HG03045 (cell line): ENCODE results near the gene RCBTB1.
"Not testable (repeated sequence)": the region's sequence is repeated elsewhere in the genome, so short reads cannot be mapped to it uniquely, and the experiment has no call there.

Source experiments
- ATAC-seq: cut with Tn5 transposase; IDR thresholded peaks from one replicate; pipeline ENCODE4 v1.9.1; 2021; ENCODE audit warnings: mild to moderate bottlenecking, moderate library complexity; ENCODE audit not compliant: unreplicated experiment

Gene RCBTB1

DNA sequence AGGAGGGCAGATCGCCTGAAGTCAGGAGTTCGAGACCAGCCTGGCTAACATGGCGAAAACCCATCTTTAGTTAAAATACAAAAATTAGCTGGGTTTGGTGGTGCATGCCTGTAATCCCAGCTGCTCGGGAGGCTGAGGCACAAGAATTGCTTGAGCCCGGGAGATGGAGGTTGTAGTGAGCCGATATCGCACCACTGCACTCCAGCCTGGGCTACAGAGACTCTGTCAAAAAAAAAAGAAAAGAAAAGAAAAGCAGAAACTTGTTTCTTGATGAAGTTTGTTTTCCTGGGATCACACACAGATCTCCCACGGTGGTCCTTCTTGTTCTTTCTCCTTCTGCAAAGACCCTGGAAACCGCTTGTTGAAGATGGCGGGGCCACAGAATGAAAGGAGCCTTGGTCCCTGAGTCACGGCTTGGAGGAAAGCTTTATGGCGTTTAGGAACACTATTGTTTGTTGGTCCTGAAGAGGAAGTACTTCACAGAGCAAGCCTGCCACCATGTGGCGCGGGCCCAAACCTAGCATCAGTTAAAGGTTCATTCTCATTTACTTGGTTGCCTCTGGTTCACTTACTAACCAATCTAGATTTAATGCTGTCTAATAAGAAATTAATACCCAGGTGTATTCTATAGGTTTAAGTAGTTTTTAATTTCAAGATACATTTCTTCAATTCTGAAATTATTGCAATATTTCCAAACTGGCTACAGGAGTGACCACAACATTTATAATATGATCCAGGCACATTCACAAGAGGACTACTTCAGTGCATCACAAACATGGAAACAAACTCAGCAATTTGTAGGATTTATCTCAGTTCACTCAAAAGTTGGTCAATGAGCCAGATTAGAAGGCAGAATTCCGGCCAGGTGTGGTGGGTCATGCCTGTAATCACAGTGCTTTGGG lies 21.6 kb upstream of the RCBTB1 start:
- ATAC-seq: peak; percentile 92

DNA sequence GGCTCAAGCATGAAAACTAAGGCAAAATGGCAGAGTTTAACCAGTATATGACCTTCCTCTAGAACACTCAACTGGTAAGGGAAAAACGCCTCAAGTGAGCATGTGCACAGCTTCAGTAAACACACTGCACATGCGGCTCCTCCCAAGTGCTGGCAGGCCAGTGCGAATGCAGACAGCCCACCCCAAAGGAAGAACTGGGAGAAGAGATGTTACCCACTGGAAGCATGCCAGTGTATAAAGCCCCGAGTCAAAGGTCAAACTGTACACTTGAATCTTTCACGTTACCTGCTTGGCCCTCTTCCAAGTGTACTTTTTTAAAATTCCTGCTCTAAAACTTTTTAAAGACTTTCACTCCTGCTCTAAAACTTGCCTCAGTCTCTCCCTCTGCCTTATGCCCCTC lies 19.2 kb upstream of the RCBTB1 start:
- ATAC-seq: no peak

DNA sequence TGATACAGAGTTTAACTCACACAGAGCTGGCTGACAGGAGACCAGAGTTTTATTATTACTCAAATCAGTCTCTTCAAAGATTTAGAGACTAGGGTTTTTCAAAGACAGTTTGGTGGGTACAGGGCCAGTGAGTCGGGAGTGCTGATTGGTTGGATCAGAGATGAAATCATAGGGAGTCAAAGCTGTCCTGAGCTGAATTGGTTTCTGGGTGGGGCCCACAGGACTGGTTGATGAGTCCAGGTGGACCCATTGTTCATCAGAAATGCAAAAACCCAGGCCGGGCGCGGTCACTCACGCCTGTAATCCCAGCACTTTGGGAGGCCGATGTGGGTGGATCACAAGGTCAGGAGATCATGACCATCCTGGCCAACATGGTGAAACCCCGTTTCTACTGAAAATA lies 17.3 kb upstream of the RCBTB1 start:
- ATAC-seq: not testable (repeated sequence)

DNA sequence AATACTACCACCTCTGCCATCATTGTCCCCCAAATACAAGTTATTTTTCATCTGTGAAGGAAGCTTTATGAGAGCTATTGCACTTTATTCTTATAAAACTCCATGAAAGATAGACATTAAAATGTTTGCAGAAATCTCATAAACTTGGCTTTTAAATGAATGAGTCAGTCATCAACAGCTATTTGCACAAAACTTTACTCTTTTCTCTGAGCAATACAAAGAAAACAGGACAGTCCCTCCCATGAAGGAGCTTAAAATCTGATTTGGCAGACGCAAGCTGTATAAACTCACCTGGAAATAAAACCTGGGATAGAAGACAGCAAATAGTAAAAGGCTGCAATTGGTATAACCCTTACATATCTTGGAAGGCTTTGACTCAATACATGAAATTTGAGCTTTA lies 16.6 kb upstream of the RCBTB1 start:
- no peak for ATAC-seq

DNA sequence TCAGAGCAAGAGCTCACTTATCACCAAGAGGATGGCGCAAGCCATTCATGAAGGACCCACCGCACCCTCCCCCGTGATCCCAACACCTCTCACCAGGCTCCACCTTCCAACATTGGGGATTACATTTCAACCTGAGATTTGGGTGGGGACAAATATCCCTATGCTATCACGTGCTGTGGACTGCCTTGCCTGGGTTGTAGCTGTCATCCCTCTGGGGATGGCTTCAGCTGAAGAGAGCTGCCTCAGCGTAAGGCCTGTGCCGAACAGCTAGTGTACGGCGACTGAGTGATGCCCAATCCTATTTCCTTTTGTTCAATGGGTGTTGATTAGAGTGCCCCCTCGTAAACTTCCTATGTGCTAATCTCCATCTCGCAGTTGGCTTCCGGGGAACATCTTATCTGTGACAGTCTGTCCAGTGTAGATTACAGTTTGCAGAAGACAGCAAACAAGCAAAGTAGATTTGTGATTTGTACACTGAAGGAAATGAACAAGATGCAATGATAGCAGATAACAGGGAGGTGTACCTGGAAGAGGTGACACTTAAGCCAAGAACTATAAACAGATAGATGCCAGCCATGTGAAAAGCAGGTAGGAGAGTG lies 11.8 kb upstream of the RCBTB1 start:
- ATAC-seq: no peak

DNA sequence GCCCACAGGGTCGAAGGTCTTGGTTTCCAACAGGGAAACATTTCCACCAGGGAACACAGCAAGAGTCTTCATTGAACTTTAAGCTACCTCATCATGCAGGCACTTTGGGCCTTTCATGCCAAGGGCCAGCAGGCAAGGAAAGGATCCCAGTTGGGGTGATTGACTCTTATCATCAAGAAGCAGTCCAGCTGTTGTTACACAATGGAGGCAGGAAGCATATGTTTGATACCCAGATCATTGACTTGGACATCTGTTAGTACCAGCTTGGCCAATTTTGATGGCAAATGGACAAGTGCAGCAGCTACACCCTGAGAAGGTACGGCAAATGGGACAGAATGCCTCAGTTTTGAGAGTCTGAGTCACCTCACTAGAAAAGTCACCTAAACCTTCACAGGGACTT lies 10.9 kb upstream of the RCBTB1 start:
- no peak for ATAC-seq

DNA sequence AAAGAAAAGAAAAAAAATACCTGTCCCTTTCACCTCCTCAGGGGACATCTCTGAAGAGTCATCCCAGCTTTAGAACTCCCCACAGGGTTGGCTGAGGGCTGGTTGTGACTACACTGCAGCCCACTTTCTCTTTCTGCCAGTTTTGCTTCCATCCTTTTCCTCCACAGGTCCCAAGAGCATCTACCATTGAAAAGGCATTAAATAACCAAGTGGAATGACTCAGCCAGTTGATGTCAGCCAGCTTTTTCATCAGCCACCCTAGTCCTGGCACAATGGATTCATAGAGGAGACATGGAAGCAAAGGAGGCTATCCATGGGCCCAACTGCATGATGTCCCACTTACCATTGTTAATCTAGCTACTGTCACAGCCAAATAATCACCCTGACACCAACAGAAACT lies 9.2 kb upstream of the RCBTB1 start:
- no peak for ATAC-seq

DNA sequence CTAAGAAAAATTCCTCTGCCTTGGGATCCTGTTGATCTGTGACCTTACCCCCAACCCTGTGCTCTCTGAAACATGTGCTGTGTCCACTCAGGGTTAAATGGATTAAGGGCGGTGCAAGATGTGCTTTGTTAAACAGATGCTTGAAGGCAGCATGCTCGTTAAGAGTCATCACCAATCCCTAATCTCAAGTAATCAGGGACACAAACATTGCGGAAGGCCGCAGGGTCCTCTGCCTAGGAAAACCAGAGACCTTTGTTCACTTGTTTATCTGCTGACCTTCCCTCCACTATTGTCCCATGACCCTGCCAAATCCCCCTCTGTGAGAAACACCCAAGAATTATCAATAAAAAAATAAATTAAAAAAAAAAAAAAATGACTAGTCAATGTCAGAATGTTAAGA lies 8.5 kb upstream of the RCBTB1 start:
- not testable (repeated sequence) for ATAC-seq

DNA sequence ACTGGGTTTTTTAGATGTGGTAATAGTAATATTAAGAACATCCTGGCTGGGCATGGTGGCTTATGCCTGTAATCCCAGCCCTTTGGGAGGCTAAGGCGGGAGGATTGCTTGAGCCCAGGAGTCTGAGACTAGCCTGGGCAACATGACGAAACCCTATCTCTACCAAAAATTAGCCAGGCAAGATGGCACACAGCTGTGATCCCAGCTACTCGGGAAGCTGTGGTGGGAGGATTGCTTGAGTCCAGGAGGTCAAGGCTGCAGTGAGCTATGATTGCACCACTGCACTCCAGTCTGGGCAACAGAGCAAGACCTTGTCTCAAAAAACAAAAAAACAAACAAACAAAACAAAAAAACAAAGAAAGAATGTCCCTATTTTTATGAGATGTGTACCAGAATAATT lies 5.4 kb upstream of the RCBTB1 start:
- ATAC-seq: not testable (repeated sequence)

DNA sequence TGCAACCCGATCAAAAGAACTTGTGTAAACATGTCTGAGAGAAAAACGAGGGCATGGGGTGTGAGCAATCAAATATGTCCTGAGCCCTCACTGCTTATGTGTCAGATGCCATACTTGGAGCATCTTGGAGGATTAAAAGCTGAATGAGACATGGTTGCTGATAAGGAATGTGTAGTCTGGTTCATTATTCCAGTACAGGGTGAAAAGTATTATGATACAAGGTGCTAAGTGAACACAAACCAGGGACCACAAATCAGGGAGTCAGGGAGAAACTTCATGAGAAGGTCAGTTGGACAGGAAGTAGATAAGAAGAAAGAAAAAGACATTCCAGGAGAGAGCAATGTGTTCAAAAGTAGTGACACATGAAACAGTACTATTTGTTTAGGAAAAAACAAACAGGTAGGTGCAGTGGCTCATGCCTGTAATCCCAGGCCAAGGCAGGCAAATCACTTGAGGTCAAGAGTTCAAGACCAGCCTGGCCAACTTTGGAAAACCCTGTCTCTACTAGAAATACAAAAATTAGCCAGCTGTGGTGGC lies 2.0 kb upstream of the RCBTB1 start:
- no peak for ATAC-seq

DNA sequence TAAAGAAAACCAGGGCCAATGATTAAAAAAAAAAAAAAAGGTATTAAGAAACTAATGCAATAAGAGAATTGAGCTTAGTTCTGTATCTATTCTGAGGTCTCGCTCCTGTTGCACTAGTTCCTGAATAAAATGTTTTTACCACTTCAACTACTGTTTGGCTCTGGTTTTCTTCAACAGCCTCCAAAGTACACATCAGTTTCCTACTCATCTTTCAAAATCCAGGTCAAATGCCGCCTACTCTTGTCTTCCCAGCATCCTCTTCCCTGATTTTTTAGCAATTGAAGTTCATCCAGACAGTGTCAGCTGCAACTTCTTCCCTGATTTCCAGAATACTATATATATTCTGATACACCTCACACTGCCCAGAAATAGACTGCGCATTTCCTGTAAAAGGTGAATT lies 1.4 kb upstream of the RCBTB1 start:
- no peak for ATAC-seq

DNA sequence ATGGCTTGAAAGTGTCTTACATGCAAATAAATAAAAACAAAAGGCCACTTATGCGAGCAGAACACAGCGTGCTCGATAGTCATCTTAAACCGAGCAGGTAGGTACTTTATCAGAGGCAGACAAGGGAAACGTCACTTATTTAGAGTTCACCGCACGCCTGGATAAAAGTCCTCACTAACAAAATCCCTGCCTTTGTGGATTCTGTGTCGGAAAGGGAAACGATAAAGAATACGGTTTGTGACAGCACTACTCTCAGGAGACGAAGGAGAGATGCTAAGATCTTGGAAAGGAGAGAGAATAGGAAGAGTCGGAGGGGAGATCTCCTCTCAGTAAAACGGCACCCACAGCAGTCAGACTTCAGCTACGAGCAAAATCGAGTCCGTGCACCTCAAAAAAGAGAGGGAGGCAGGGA lies 581 bp downstream of the RCBTB1 start:
- ATAC-seq: peak; percentile 9

DNA sequence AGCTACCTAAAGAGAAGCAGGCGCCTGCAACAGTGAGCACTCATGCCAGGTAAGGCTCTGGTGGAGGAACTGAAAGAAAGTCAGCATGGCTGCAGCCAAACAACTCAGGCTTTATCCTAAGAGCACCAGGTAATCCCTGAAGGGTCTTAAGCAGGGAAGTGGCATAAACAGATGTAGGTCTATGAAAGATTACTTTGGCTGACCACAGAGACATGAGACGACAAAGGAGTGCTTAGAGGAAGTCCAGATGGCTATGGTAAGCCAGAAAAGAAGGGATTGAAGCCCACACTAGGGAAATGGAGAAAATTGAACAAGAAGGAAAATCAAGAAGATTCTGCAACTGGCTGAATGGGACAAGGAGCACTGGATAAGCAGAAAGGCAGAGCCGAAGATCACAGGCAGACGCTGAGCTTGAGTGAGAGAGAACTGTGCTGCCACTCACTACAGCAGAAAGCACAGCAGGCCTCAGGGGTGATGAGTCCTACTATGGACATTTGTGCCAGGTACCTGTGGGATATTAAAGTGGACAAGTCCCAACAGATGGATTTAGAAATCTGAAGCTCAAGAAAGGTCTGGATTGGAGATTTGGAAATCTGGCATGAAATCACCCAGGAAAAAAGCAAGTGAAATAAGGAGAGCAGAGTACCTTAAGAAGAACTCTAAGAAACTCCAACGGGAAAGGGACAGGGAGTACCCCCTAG lies 4.2 kb downstream of the RCBTB1 start:
- no peak for ATAC-seq

DNA sequence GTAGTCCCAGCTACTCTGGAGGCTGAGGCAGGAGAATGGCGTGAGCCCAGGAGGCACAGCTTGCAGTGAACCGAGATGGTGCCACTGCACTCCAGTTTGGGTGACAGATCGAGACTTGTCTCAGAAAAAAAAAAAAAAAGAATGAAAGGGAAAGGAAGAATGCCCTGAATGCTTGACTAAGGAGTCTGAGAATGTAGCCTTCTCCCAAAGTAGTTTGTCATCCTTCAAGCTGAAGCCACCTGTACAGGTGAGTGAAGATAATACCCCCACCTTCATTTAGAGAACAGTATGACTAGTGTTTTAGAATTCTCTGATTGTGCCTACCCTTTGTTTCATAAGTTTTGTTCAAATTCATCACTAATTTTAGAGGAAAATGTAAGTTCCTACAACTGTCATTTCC lies 5.9 kb downstream of the RCBTB1 start:
- no peak for ATAC-seq

DNA sequence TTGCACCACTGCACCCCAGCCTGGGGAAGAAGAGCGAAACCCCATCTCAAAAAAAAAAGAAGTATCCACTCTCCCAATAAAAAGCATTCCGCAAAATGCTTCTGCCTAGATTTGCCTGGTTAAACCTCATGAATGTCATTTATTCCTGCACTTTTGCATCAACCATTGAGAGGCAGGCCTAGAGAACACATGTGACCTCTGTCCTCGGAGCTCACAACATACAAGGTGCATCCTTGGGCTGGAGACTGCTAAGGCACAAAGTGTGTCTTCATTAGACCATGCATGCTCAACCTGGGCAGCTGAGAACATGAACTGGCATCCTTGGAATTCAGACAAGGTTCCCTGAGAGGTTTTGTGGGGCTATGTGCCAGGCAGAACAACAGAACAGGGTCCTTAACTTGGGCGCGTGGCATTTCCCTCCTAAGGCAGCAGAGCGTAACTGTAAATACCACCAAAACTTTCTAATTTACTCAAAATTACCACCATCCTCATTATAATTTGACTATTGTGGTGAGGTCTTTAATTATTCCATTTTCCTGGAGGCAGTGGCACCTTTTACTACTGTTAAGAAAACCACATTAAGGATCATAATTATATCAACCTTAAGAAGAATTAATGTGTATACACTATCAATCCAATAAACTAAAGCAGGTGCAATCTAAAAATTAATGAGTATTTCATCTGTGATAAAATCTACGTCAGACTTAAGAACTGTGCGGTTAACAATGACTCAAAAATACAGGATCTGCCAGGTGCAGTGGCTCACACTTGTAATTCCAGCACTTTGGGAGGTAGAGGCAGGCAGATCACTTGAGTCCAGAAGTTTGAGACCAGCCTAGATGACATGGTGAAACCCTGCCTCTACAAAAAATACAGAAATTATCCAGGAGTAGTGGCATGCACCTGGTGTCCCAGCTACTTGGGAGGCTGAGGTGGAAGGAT lies 13.8 kb downstream of the RCBTB1 start:
- no peak for ATAC-seq

DNA sequence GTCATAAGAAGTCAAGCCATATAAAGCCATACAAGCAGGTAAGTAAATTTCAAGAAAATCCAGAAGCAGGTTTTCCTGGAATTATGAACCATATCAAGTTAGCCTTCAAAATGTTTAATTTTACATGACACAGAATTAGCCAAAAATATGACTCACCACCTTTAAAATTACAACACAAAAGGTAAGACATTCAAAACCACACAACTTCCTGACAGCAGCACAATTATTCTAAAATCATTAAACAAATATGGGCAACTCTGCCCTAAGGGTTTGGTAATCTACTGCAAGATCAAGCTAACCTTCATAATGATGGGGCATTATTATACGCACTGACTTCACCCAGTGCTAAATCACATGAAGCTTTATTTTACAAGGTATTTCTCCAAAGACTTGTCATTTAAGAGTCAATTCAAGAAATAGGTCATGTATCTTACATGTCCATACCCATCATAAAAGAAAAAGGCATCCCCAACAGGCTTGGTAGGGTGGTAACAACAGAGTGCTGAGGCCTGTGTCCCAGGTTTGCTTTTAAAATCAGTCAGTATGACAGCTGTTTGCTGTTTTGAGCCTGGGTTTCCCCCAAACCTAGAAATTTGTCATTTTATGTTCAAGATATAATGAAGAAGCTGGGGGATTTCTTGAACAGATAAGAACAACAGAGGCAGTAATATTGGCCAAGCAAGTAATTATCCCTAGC lies 15.2 kb downstream of the RCBTB1 start:
- ATAC-seq: peak; percentile 50

DNA sequence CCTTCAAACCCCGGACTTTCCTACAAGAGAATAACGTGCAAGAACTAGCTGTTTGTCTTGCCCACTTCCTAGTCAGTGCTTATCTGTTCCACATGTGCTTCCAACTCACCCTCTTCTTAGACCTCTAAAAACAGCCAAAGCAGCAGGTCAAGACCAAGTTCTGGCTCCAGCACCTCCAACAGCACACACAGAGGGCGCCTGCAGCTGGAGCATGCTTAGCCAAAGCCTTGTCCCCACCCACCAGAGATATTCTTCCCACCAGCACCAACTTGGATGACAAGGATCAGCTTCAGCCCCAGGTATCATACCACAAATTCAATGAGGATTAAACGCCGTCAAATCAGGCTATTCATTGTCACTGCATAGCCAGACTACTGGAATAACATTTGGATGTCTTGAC lies 17.9 kb downstream of the RCBTB1 start:
- ATAC-seq: no peak

DNA sequence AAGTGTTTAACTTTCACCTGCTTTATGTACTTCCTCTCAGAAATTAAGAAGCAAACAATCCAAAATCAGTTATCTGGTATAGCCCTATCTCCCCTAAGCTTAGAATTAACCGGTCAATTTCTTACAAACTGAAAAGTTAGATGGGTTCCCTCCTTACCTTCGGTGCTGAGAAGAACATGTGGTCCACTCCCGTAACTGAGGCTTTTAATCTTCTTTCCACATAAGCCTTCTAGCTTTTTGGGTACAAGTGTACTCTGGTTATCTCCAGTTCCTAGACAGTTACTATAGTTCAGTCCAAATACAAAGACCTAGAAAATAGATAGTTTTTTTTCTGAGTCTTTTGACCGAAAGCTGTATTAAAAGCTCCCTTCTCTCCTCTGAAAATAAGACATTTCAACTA lies 18.9 kb downstream of the RCBTB1 start:
- ATAC-seq: no peak

DNA sequence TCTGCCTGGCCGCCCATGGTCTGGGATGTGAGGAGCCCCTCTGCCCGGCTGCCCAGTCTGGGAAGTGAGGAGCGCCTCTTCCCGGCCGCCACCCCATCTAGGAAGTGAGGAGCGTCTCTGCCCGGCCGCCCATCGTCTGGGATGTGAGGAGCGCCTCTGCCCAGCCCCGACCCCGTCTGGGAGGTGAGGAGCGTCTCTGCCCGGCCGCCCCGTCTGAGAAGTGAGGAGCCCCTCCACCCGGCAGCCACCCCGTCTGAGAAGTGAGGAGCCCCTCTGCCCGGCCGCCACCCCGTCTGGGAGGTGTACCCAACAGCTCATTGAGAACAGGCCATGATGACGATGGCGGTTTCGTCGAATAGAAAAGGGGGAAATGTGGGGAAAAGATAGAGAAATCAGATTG lies 19.9 kb downstream of the RCBTB1 start:
- ATAC-seq: not testable (repeated sequence)

DNA sequence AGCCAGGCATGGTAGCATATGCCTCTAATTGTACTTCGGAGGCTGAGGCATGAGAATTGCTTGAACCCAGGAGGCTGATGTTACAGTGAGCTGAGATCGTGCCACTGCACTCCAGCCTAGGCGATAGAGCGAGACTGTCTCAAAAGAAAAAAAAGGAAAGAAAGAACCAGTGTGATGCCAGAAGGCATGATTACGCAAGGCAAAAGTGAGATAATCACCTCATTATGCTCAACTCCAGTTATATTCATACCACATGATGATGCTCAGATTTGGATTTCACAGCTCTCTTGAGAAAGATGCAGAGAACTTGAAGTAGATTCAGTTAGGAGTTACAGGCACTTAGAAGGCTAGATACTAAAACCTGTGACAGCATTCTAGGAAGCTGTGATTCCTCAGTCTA lies 21.8 kb downstream of the RCBTB1 start:
- no peak for ATAC-seq
